HG02970 (cell line): Measurements from ENCODE around the gene GGCX.
A peak's percentile ranks its signal among the peaks of the same experiment; 100 is the strongest.
"Not testable (repeated sequence)": the region's sequence is repeated elsewhere in the genome, so short reads cannot be mapped to it uniquely, and the experiment has no call there.

Experiments
- ATAC-seq: cut with Tn5 transposase; IDR thresholded peaks from one replicate; pipeline ENCODE4 v1.9.1; 2021; ENCODE audit warnings: mild to moderate bottlenecking, moderate library complexity, moderate number of reproducible peaks; ENCODE audit not compliant: unreplicated experiment, low FRiP score

The GGCX gene

GRCh38 chr2:85595301-85596025 is 34.2 kb upstream of the GGCX start, which contains the start of gene RNF181:
Gene RNF181, plus strand, starts transcription at chr2:85595745. Its CDS starts 19 bp downstream, at chr2:85595764.
- ATAC-seq: peak; percentile 96

- no peak for ATAC-seq
Observed at GRCh38 chr2:85594715-85595300, 33.5 kb upstream of the GGCX start.

GRCh38 chr2:85593023-85593422 is 31.7 kb upstream of the GGCX start:
- no peak for ATAC-seq

- ATAC-seq: not testable (repeated sequence)
Observed at GRCh38 chr2:85592299-85592698, 31.0 kb upstream of the GGCX start.

GRCh38 chr2:85591563-85591962 is 30.3 kb upstream of the GGCX start:
- ATAC-seq: no peak

- no peak for ATAC-seq
Observed at GRCh38 chr2:85590950-85591349, 29.7 kb upstream of the GGCX start.

- ATAC-seq: no peak
Observed at GRCh38 chr2:85589982-85590791, 28.9 kb upstream of the GGCX start.

- no peak for ATAC-seq
Observed at GRCh38 chr2:85589181-85589580, 27.9 kb upstream of the GGCX start.

GRCh38 chr2:85588645-85589044 is 27.4 kb upstream of the GGCX start:
- no peak for ATAC-seq

GRCh38 chr2:85588236-85588635 is 26.9 kb upstream of the GGCX start:
- no peak for ATAC-seq

- no peak for ATAC-seq
Observed at GRCh38 chr2:85585781-85586105, 24.4 kb upstream of the GGCX start.

GRCh38 chr2:85584857-85585780 is 23.8 kb upstream of the GGCX start:
- no peak for ATAC-seq

GRCh38 chr2:85584354-85584856 is 23.1 kb upstream of the GGCX start, which contains the start of gene VAMP5:
Gene VAMP5, plus strand, starts transcription at chr2:85584431. Its CDS starts 60 bp downstream, at chr2:85584491.
- no peak for ATAC-seq

GRCh38 chr2:85583667-85584353 is 22.5 kb upstream of the GGCX start:
- ATAC-seq: no peak

GRCh38 chr2:85582492-85582891 is 21.2 kb upstream of the GGCX start:
- no peak for ATAC-seq

GRCh38 chr2:85580206-85580605 is 18.9 kb upstream of the GGCX start:
- no peak for ATAC-seq

- ATAC-seq: no peak
Observed at GRCh38 chr2:85579266-85579935, 18.1 kb upstream of the GGCX start.

- no peak for ATAC-seq
Observed at GRCh38 chr2:85578243-85579180, 17.2 kb upstream of the GGCX start.
